ENCODE measurements around the gene GSTM2.

- TF ChIP-seq CTCF (IDR thresholded peaks at IDR 0.05) (no peak), EZH2 (IDR thresholded peaks at IDR 0.05; ENCODE audit: borderline replicate concordance, insufficient read depth, low read depth, low read length, poor library complexity, severe bottlenecking) (no peak)
These were observed 37.6 kb downstream of the GSTM2 start for GRCh38 chr1:109705411-109705810.
